M059J (cell line): ENCODE data around the gene RIPOR3. TPM values are rescaled to one million over a fixed set of nuclear protein-coding genes. Genes with fewer than 3 reads are reported as not detected.
"Not testable (repeated sequence)": the region's sequence is repeated elsewhere in the genome, so short reads cannot be mapped to it uniquely, and the experiment has no call there.

Experiments used
- DNase-seq: peaks from one replicate; pipeline ENCODE4 v3.0.0-alpha.2; 2012; ENCODE audit warnings: low read depth
- total RNA-seq: library from RNA; depleted of rRNA; stranded (reverse); fragments of >200 nt; shearing (Covaris generic); gene quantifications from 2 replicates; pipeline ENCODE4 v1.2.3, GENCODE V29; 2014

The RIPOR3 gene
- total RNA-seq, 1 experiment from 2014 or later, result 1.5 TPM

DNA sequence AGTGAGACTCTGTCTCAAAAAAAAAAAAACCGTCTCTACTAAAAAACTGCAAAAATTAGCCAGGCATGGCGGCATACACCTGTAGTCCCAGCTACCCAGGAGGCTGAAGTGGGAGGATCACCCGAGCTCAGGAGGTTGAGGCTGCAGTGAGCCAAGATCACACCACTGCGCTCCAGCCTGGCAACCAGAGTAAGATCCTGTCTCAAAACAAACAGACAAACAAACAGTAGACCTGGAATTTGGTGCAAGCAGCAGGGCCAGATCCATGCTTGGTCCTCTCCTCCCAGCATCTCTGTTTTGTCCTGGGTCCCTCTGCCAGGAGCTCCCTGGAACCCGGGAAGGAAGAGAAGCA is 11.6 kb downstream of the RIPOR3 start:
- no peak for DNase-seq

DNA sequence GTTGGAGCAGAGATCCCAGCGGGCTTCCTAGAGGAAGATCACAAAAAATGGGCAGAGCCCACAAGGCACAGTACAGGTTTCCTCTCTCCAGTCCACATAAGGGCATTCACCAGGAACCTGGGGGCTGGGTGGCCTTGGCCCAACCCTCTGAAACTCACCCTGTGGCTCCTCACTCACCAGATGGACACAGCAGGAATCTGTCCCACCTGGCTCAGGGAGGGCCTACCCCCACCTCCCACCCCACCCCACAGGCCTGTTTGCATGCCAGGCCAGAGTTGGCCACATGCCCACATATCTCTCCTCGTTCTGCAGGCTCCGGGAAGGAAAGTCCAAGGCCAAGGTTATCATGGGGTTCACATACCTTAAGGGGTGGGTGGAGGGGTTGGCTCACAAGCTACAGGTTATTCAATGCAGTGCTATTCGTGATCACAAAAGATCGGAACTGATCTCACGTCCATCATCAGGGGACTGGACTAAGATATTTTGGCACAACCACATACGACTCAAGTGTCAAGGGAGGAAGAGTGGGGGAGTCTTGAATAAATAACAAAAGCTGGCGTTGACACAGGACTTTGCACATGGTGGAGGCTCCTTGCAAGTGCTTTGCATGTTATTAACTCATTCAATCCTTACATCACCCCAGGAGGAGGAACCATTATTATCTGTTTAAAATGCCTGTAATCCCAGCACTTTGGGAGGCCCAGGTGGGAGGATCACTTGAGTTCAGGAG is 13.0 kb downstream of the RIPOR3 start:
- DNase-seq, result peak; percentile 56

DNA sequence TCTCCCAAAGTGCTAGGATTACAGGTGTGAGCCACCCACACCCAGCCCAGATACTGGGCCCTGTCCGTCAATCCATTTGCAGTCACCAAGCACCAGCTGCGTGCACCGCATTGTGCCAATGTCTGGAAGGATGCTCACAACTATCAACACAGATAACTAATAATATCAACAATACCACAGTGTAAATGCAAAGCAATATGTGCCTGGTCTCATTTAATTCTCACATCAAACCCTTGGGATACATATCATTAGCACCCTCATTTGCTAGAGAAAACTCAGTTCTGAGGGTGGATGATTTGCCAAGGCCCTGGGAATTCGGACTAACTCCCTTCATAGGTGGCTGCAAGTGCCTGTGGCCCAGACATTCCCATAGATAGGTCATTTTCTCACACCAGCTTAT is 14.5 kb downstream of the RIPOR3 start:
- no peak for DNase-seq

DNA sequence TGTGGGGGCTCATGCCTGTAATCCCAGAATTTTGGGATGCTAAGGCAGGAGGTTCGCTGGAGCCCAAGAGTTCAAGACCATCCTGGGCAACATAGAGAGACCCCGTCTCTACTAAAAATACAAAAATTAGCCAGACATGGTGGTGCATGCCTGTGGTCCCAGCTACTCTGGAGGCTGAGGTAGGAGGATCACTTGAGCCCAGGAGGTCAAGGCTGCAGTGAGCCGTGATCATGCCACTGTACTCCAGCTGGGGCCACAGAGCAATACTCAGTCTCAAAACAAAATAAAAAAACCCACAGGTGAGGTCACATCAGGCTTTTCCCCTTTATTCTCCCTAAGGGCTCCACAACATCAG is 15.0 kb downstream of the RIPOR3 start:
- DNase-seq, result not testable (repeated sequence)

DNA sequence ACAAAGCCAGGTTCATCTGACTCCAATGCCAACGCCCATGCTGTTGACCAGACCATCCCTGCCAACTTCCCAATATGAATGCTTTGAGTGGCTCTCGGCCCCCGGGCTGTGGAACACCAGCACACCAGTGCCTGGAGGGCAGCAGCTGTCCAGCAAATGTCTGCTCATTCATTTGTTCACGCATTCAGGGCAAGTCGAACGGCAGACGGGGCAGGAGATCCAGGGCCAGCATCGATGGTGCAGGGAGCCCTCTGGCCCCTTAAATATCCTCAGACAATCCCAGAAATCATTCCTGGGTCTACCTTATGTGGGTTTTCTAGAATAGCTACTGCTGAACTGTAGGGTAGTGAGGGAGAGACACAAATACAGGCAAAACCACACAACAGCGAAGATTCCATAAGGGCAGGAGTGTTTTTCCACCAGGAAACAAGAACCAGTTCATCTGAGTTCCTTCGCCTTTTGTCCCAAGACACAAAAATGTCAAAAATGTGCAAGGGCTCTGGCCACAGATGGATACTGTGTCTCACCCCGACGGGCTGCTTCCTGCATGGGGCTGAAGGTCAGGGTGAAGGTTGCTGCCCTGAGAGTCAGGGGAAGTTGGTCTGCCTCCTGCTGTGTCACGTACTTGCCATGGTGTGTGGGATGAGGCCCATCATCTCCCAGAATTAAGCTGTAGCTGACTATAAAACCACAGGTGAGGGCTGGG is 15.5 kb downstream of the RIPOR3 start:
- peak; percentile 86 for DNase-seq

DNA sequence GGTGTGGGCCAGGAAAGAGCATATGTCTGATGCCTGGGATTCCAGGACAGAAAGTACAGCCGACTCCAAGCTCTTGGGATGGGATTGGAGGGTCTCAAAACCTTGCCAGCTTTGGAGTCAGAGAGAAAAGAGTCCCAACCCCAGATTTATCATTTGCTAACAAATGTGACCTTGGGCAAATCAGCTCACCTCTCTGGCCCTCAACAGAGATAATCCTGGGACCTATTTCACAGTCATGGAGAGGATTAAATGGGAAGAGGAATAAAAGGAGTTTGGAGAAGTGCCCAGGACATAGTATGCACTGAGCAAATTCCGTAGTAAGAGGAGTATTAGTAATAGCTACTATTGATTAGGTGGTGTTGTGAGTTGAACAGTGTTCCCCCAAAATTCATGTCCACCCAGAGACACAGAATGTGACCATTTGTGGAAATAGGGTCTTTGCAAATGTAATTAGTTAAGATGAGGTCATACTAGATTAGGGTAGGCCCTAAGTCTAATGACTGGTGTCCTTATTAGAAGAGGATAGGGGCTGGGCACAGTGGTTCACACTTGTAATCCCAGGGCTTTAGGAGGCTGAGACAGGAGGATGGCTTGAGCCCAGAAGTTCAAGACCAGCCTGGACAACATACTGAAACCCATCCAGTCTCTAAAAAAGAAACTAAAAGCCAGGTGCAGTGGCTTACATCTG is 17.1 kb downstream of the RIPOR3 start:
- DNase-seq, result no peak

DNA sequence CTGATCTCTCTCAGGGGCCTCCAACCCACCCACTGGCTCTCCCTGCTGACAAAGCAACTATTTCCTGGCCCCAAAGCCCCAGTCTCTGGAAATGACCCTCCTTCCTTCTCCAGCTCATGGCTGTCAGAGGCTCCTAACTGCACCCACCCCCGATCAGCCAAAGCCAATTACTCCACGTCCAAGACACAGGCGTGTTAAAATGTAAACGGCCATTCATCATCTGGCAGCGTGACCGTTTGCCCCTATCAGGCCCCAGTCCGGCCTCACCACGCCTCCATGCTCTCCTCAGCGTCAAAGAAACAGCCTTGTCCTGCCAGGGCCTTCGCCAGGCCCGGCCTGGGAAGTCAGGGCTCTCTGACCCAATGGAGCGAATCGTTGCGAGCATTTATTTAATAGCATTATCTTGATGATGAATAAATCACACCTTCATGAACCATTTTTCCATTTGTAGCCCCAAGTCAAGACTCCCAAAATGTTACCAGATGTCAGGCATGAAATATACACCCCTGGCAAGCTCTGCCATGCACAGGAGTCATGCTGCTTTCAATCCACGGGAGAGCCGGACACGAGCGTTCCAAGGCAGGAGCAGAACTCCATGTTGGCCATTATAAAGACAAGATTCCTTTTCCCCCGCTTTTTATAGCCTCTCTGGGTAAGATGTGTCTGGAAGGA is 17.7 kb downstream of the RIPOR3 start:
- DNase-seq, result no peak

DNA sequence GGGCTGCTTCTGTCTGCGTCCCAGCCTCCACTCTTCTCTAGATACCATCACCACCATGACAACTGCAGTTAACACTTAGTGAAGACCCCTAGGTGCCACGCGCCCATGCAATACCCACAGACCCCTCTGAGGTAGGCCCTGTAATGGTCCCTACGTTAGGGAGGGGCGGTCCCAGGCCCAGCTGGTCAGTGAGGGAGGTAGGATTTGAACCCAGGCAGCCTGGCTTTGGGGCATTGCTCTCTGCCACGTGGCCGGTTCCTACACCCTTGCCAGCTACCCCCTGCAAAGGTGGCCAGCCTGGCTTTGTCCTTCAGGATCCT is 18.2 kb downstream of the RIPOR3 start:
- DNase-seq, result no peak

DNA sequence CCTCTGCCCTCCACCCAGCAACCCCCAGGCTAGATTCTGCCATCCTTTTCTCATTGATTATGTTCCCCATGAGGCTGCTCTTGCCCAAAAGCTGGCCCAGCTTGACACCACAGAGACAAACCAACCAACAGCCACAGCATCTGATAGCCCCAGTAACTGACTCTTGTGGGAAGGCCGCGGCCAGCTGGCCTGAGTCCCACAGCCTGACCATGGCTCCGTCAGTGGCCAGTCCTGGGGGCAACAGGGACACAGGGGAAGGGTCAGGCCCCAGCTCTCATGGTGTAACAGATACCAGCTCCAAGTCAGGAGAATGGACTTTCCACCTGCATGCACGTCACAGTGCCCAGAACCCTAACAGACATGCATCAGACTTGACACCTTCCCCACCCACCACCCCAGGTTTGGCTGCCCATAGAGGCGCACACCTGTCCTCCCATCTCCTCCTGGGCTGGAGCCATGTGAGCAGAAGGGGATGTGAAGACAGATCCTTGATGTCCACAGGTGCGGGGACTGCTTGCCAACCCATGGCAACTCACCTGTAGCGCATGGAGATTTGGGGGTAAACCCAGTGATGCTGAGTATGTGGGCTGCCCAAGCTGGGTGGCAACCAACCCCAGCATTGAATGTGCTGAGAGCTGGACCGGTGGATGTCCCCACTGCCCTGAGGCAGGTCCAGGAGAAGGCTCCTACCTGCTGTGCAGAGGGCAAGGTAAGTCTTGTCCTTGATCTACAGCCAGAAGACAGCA is 18.8 kb downstream of the RIPOR3 start:
- no peak for DNase-seq

DNA sequence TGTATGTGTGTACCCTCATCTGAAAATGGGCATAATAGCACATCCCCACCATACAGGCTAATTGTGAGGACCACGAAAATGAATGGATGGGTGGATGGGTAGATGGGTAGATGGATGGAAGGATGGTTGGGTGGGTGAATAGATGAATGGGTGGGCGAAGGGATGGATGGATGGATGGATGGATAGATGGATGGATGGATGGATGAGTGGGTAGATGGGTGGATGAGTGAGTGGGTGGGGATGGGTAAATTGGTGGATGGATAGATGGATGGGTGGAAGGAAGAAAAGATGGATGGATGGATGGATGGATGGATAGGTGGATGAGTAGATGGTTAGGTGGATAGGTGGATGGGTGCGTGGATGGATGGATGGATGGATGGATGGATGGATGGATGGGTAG is 19.7 kb downstream of the RIPOR3 start:
- no peak for DNase-seq

DNA sequence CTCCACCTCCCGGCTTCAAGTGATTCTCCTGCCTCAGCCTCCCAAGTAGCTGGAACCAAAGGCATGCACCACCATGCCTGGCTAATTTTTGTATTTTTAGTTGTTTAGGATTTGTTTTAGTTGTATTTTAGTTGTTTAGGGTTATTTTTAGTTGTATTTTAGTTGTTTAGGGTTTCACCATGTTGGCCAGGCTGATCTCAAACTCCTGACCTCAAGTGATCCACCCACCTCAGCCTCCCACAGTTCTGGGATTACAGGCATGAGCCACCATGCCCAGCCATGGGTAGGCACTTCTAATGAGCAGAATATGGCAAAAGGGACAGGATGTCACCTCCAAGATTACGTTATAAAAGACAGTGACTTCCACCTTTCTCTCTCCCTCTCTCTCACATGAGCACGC is 20.3 kb downstream of the RIPOR3 start:
- not testable (repeated sequence) for DNase-seq

DNA sequence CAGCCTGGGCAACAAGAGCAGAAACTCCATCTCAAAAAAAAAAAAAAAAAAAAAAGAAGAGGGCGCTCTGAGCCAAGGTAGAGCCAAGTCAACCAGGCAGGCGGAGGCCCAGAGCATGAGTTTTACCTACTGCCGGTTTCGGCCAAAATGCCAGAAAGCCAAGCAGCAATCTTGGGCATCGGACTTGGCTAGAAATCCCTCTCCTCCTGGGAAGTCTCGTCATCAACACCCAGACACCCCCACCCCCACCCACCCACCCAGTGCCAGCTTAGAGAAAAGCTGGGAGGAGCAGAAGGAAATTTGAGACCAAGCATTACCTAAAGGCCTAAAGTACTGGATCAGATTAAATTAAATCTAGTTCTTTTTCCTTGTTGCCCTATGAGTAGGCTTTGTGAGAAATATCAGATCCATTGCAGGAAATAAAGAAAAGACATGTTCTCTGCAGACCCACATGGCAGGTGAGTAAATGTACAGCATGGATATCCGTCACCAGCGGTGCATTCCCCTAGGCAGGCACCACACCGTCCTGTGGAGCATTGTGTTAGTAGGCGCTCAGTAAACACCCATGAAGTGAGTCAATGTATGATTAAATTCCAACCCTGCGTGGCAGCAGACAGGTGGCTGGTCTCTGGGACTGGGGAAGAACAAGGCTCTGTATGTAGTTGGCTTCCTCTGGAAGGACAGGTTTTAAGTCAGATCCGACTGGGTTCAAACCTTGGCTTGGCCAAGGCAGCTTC is 21.0 kb downstream of the RIPOR3 start:
- DNase-seq, result peak; percentile 77

DNA sequence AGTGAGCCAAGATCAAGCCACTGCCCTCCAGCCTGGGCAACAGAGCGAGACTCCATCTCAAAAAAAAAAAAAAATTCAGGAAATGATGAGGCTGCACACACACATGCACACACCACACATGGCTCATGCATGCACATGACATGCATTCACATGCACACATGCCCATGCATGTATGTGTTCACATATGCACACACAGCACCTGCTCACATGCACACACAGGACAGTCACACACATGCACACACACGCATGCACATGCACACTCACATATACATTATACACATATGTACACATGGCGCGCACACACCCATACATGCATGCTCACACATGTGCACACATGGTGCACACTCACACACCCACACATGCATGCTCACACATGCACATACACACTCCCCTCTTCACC is 22.5 kb downstream of the RIPOR3 start:
- DNase-seq, result no peak

DNA sequence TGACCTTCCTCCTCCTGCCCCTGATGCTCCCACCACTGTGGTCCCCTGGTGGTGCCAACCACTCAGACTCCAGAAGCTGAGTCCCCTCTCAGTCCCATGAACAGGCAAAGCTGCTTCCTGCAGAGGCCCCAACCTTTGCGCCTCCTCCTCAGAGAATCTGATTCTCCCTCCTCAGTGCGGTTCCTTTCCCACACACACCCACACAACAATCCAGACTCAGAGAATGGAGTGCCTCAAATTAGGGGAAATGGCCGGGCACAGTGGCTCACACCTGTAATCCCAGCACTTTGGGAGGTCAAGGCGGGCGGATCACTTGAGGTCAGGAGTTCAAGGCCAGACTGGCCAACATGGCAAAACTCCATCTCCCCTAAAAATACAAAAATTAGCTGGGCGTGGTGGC is 23.0 kb downstream of the RIPOR3 start:
- DNase-seq, result no peak

DNA sequence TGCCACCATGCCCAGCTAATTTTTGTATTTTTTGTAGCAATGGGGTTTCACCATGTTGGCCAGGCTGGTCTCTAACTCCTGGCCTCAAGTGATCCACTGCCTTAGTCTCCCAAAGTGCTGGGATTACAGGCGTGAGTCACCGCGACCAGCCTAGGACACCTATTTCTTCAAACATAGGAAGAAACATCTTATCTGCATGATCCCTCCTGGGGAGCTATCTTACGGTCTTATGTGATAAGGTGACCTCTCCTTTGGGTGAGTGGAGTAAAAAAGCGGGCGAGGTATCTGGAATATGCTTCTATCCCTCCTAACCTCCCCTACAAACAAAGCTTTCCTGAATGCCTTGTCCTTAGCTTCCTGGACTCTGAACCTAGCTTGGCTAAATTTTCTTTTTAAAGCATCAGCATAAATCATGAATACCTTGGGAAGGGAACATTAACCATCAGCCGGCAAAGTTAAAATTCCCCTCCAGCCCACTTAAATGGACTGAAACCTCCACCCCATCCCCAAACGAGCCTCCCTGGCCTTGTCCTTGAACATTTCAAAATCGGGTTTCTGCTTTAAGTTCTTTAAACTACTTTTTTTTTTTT is 24.5 kb downstream of the RIPOR3 start:
- no peak for DNase-seq

DNA sequence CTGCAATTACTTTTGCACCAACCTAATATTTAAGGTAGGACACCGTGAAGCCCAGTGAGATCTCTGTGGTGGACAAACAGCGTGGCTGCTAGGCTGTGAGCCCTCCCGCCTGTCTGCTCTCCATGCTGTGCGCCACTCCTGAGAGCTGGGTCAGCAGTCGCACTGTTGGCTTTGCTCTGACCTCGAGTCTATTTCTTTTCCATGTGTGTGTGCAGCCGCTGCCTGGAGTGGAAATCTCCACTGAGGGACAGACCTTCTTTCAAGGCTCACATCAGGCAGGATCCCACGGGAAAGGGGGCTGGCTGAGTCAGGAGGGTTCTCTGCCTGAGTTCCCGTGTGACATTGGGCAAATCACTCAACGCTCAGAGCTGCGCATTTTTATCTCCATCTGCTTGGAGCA is 27.1 kb downstream of the RIPOR3 start:
- DNase-seq, result no peak

DNA sequence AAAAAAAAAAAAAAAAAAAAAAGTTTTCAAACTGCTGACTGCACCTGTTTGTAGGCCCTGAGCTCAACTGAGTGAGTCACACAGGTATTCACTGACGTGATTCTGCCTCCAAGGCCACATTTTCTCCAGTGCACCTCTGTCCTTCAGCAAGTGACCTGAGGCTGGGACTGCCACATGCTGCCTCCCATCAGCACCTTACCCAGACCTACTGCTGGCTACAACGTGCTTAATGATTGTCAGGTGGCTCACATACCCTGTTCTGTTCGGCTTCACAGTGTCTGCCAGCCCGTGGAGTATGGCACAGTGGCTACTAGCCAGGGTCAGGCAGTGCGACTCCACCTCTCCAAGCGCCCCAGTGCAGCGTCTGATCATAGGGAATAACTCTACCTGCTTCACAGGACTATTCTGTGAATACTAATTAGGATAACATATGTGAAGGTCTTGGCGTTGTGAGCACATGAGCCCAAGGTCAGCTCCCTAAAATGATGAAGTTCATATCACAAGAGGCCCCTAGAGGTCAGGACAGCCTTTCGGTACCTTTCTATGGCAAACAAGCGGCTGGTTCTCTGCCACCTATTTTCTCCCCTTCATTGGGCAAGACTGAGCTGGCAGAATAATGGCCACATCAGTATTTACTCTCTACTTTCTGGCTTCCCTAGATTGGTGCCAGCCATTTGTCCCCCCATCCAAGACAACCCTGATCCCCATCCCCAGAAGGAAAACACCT is 28.1 kb downstream of the RIPOR3 start:
- peak; percentile 60 for DNase-seq

DNA sequence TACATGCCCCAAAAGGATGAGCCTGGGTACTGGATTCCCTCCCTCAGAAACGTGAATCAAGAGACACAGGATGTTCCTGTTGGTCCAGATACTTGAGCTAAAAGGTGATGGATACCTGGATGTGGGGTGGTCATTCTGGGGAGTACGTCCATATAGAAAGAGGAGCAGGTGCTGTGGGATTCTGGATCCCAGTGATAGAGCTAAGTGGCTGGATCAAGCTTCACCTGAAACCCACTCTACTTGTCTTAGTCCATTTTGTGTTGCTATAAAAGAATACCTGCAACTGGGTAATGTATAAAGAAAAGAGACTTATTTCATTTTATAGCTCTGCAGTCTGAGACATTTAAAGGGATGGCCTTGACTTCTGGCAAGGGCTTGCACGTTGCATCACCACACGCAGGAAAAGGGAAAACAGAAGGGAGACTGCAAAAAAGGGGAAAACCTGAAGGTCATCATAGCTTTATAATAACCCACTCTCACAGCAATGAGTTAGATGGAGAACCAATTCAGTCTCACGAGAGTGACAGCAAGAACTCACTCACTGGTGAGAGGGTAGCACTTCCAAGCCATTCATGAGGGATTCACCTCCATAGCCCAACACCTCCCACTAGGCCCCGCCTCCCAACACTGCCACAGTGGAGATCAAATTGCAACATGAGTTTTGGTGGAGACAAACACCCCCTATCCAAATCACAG is 31.2 kb downstream of the RIPOR3 start:
- DNase-seq, result no peak

DNA sequence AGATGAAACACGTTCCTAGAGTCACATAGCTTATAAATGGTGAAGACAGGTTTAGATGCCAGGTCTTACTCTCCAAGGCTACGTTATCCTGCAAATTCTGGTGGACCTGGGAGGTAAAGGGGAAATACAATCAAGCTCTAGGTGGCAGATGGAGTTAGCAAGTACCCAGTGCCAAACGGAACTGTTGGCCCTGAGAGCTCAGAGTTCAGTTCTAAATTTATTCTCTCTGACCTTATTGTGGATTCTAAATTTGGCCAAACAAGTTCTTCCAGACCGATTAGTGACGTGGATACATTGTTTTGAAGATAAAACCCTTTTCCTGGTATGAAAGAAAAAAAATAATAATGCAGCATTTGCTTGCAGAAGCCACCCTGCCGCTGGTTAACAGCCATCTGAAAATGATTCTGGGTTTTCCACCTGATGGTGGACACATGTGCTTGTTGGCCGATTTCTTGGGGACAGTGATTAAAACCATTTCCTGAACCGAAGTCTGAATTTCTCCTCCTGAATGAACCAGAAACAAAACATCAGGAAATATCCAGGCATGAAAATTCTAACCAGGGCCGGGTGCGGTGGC is 32.5 kb downstream of the RIPOR3 start:
- no peak for DNase-seq
